ENCODE measurements around the gene CADPS. TPM values are rescaled to one million over a fixed set of nuclear protein-coding genes. Genes with fewer than 3 reads are reported as not detected.

CADPS gene
- polyA plus RNA-seq, 3 donors: not detected

DNA sequence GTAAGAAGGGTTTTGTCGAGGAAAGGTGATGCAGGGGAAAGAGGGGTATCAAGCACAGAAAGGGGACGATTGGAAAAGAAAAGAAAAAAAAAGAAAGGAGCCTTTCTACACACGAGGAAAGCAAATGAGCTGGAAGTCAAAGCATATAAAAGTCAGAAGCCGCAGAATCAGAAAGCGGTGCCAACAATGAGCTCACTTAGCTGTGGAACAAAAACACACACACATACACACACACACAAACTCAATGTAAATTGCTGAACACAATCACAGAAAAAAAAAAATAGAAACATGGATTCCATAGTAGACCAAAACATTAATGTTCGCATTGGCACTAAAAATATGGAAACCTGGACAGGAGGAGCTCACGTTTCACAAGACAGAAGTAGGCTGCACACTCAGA is 438.4 kb downstream of the CADPS start:
- Histone ChIP-seq H3K4me1 (ENCODE audit: control insufficient read depth in 1 of 2, insufficient read depth in 2 of 2, low read length in 2 of 2) (no peaks in the 10 kb centered on the region), H3K4me2 (replicated peaks; ENCODE audit: extremely low read depth, low read length, poor library complexity, severe bottlenecking) (no peak overlapping the region), H3K9ac (ENCODE audit: insufficient read depth, low read length, poor library complexity, severe bottlenecking) (no peak overlapping the region), H2AFZ (ENCODE audit: insufficient read depth, low read depth, low read length, poor library complexity, severe bottlenecking) (no peak overlapping the region), H3K36me3 (replicated peaks in 1 of 2; ENCODE audit: control insufficient read depth in 1 of 2, insufficient read depth in 2 of 2, low read length in 2 of 2) (no peaks in the 10 kb centered on the region), H3K4me3 (replicated peaks in 1 of 3; ENCODE audit: low read depth in 2 of 3, low read length in 3 of 3) (no peak overlapping the region), H3K27me3 (ENCODE audit: control insufficient read depth in 2 of 2, insufficient read depth in 2 of 2, low read length in 2 of 2) (no peaks in the 10 kb centered on the region), H3K27ac (ENCODE audit: low read depth in 1 of 2, low read length in 2 of 2) (no peak overlapping the region), H4K20me1 (ENCODE audit: insufficient read depth, low read length) (no peaks in the 10 kb centered on the region), H3K79me2 (ENCODE audit: insufficient read depth, low read length) (no peaks in the 10 kb centered on the region), H3K9me3 (replicated peaks in 1 of 2; ENCODE audit: control insufficient read depth in 1 of 2, insufficient read depth in 1 of 2, low read length in 2 of 2) (no peaks in the 10 kb centered on the region)
- H3K4me3 Mint-ChIP-seq: no peak overlapping the region
- no peak for DNase-seq
- peaks cover 0 to 3% (median 0%) of the 10 kb centered on the region in 3 donors for H3K27me3 Mint-ChIP-seq (ENCODE audit: low read depth in 3 of 3)
- intact Hi-C loops (cut with micrococcal nuclease): no loop called here
- H3K4me1 Mint-ChIP-seq: no peaks in the 10 kb centered on the region
- WGBS (ENCODE audit: insufficient coverage): 84% methylated on average over 5 of the region's 7 CpGs
- TF ChIP-seq, protein P1, sequence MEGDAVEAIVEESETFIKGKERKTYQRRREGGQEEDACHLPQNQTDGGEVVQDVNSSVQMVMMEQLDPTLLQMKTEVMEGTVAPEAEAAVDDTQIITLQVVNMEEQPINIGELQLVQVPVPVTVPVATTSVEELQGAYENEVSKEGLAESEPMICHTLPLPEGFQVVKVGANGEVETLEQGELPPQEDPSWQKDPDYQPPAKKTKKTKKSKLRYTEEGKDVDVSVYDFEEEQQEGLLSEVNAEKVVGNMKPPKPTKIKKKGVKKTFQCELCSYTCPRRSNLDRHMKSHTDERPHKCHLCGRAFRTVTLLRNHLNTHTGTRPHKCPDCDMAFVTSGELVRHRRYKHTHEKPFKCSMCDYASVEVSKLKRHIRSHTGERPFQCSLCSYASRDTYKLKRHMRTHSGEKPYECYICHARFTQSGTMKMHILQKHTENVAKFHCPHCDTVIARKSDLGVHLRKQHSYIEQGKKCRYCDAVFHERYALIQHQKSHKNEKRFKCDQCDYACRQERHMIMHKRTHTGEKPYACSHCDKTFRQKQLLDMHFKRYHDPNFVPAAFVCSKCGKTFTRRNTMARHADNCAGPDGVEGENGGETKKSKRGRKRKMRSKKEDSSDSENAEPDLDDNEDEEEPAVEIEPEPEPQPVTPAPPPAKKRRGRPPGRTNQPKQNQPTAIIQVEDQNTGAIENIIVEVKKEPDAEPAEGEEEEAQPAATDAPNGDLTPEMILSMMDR (IDR thresholded peaks at IDR 0.05): no peak
- no peak overlapping the region for H3K27ac Mint-ChIP-seq
- H3K36me3 Mint-ChIP-seq: no peaks in the 10 kb centered on the region
- H3K9me3 Mint-ChIP-seq: peaks cover 0 to 4% (median 0%) of the 10 kb centered on the region in 7 donors

DNA sequence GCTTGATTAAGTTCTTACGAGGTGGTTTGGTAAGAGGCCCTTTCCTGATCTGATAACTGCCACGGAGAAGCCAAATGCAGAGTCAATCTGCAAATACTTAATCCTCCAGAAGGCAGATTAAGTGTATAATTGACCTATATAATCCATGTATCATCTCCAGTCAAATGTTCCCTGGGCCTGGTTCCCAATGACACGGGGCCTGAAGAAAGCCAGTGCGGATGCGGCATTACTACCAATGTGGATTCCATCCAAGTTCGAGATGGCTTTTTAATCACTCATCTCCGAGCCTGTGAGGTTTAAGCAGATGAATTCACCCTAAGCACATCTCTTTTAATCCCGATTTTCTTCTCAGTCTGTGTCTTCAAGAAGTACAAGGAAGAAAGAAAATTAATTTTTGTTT is 441.8 kb downstream of the CADPS start:
- H4K20me1 ChIP-seq (ENCODE audit: insufficient read depth, low read length): no peaks in the 10 kb centered on the region
- DNase-seq: no peak

More for the DNA sequence above, 441.8 kb downstream of the CADPS start:
- no peak overlapping the region for H3K9ac ChIP-seq (ENCODE audit: insufficient read depth, low read length, poor library complexity, severe bottlenecking)
- no peaks in the 10 kb centered on the region for H3K27me3 ChIP-seq (ENCODE audit: control insufficient read depth in 2 of 2, insufficient read depth in 2 of 2, low read length in 2 of 2)
- no peaks in the 10 kb centered on the region for H3K4me1 Mint-ChIP-seq
- no peaks in the 10 kb centered on the region for H3K36me3 Mint-ChIP-seq
- no peak overlapping the region for H3K4me2 ChIP-seq (replicated peaks; ENCODE audit: extremely low read depth, low read length, poor library complexity, severe bottlenecking)
- 100% methylated on average over 1 of the region's 8 CpGs for WGBS (ENCODE audit: insufficient coverage)
- no peak overlapping the region for H2AFZ ChIP-seq (ENCODE audit: insufficient read depth, low read depth, low read length, poor library complexity, severe bottlenecking)
- no peaks in the 10 kb centered on the region for H3K9me3 ChIP-seq (replicated peaks in 1 of 2; ENCODE audit: control insufficient read depth in 1 of 2, insufficient read depth in 1 of 2, low read length in 2 of 2)
- TF ChIP-seq, protein P1 (IDR thresholded peaks at IDR 0.05): no peak
- H3K4me3 ChIP-seq (replicated peaks in 1 of 3; ENCODE audit: low read depth in 2 of 3, low read length in 3 of 3): no peak overlapping the region
- H3K36me3 ChIP-seq (replicated peaks in 1 of 2; ENCODE audit: control insufficient read depth in 1 of 2, insufficient read depth in 2 of 2, low read length in 2 of 2): no peaks in the 10 kb centered on the region
- H3K27me3 Mint-ChIP-seq (ENCODE audit: low read depth in 3 of 3): peaks cover 0 to 3% (median 3%) of the 10 kb centered on the region in 3 donors
- no peaks in the 10 kb centered on the region for H3K4me1 ChIP-seq (ENCODE audit: control insufficient read depth in 1 of 2, insufficient read depth in 2 of 2, low read length in 2 of 2)
- no peak overlapping the region for H3K27ac ChIP-seq (ENCODE audit: low read depth in 1 of 2, low read length in 2 of 2)
- no peak overlapping the region for H3K27ac Mint-ChIP-seq
- peaks cover 0 to 4% (median 0%) of the 10 kb centered on the region in 7 donors for H3K9me3 Mint-ChIP-seq
- intact Hi-C loops (cut with micrococcal nuclease): no loop called here
- H3K4me3 Mint-ChIP-seq: no peak overlapping the region
- no peaks in the 10 kb centered on the region for H3K79me2 ChIP-seq (ENCODE audit: insufficient read depth, low read length)
